HFF-Myc (cell line): ENCODE data around the gene STRADB.
A peak's percentile ranks its signal among the peaks of the same experiment; 100 is the strongest.
"Not testable (repeated sequence)": the region's sequence is repeated elsewhere in the genome, so short reads cannot be mapped to it uniquely, and the experiment has no call there.

Experiments
- DNase-seq: peaks from one replicate; pipeline ENCODE4 v3.0.0-alpha.2; 2011; ENCODE audit warnings: low read depth; ENCODE audit errors: extremely low read depth
- H3K4me3 ChIP-seq: replicated peaks from 2 replicates; pipeline ENCODE4 v1.5.1; 2011; ENCODE audit warnings: low read depth, mild to moderate bottlenecking, control low read depth, low read length
- TF ChIP-seq, protein P1 (sequence below): IDR thresholded peaks from 2 replicates; pipeline ENCODE4 v1.5.1; 2012; ENCODE audit warnings: mild to moderate bottlenecking, low read depth, low read length, control low read depth; ENCODE audit errors: missing control alignments

Gene STRADB

DNA sequence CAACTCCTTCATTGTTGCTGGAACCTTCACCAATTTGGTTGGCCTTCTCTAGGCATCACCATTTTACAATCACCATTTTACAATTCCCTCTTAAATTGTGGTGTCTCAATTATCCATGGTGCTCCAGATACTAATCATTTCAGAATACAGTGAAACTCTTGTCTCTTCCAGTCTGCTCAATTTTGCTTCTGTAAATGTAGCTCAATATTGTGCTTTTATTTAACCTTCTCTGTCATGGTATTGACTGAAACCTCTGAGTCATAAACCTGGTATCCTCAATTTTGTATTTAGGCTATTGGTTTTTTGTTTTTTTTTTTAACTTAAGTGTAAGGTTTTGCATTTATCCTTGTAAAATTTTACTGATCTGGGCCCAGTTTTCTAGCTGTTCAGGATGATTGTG is 16.1 kb downstream of the STRADB start:
- no peak for DNase-seq
- no peak overlapping the region for H3K4me3 ChIP-seq
- TF ChIP-seq, protein P1, sequence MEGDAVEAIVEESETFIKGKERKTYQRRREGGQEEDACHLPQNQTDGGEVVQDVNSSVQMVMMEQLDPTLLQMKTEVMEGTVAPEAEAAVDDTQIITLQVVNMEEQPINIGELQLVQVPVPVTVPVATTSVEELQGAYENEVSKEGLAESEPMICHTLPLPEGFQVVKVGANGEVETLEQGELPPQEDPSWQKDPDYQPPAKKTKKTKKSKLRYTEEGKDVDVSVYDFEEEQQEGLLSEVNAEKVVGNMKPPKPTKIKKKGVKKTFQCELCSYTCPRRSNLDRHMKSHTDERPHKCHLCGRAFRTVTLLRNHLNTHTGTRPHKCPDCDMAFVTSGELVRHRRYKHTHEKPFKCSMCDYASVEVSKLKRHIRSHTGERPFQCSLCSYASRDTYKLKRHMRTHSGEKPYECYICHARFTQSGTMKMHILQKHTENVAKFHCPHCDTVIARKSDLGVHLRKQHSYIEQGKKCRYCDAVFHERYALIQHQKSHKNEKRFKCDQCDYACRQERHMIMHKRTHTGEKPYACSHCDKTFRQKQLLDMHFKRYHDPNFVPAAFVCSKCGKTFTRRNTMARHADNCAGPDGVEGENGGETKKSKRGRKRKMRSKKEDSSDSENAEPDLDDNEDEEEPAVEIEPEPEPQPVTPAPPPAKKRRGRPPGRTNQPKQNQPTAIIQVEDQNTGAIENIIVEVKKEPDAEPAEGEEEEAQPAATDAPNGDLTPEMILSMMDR: no peak

DNA sequence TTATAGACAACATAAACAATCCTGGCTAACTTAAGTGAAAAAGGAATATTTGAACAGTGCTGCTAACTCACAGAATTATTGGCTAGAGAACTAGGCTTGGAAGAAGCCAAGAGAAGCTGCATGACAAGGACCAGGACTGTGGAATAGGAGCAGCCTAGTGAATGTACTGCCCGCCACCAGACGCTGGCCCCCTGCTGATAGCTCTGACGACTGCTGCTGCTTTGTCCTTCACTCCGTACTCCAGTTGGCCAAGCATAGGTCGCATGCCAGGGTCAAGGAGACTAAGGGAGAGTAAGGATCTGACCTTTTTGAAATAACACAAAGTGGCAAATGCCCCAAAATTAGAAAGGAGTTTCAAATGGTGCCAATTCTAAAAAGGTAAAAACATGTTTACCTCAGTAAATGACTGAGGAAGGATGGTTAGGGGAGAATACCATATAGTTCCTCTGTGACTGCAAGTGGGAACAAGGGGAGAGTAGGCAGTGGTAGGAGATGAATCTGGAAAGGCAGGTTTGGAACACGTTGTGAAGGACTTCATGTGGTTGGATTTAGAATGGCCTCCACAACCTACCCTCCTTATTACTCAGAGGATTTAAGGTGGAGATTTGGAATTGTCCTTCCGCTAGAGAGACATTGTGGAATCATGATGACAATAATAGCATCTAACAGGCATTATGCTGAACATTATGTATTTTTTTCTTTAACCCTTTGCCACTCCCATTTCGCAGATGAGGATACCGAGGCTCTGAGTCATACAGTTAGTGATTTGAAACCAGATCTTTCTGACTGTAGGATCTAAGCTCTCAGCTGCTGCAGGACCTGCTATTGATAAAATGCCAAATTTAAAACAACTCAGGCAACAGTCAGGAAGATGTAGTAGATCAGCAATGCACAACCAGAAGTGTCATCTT is 19.5 kb downstream of the STRADB start:
- DNase-seq: peak; percentile 69
- TF ChIP-seq, protein P1: no peak

DNA sequence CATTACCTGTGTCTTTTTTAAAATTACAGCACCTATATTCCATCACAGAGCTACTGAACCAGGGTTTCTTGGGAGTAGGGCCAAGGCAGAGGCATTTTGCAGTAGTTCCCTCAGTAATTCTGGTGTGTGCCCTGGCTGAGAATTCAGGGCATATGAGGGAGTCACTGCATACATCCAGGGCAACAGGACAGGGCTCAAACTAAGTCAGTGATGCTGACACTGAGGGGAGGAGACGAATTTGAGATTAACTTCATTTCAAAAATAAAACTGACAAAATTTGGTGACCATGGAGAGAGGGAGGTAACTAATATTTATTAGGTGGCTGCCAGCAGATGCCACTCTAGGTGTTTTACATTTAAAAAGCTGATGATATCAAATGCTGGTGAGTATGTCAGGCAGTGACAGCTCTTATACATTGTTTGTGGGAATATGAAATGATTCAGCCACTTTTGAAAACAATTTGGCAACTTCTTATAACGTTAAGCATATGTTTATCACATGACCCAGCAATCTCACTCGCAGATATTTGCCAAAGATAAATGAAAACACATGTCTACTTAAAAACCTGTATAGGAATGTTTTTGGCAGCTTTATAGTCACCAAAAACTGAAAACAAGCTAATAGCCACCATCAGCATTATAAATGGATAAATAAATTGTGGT is 20.3 kb downstream of the STRADB start:
- peak; percentile 73 for DNase-seq
- H3K4me3 ChIP-seq: no peak overlapping the region
- TF ChIP-seq, protein P1: no peak

More for the DNA sequence above, 19.5 kb downstream of the STRADB start:
- H3K4me3 ChIP-seq: no peak overlapping the region

DNA sequence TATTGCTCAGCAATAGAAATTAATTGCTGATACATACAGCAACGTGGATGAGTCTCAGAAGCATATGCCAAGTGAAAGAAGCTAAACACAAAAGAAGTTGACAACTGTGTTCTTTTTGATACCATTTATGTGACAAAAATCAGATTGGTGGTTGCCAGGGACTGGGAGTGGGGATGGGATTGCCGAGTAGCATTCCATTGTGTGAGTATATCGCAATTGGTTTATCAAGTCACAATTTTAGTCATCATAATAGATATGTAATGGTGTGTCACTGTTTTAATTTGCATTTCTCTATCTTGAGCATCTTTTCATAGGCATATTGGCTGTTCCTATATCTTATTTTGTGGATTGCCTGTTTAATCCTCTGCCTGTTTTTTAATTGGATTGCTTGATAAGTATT is 20.9 kb downstream of the STRADB start:
- H3K4me3 ChIP-seq: no peak overlapping the region
- no peak for DNase-seq
- TF ChIP-seq, protein P1: no peak

DNA sequence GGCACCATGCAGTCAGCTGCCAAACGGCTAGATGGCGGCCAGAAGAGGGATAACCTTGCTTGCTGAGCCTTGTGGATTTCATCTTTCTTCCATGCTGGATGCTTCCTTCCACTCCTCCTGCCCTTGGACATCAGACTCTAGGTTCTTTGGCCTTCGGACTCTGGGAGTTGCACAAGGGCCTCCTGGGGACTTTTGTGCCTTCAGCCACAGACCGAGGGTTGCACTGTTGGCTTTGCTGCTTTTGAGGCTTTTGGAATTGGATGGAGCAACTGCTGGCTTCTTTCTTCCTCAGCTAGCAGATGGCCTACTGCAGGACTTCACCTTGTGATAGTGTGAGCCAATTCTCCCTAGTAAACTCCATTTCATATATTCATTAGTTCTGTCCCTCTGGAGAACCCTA is 31.0 kb downstream of the STRADB start:
- TF ChIP-seq, protein P1: no peak
- H3K4me3 ChIP-seq: no peak overlapping the region

DNA sequence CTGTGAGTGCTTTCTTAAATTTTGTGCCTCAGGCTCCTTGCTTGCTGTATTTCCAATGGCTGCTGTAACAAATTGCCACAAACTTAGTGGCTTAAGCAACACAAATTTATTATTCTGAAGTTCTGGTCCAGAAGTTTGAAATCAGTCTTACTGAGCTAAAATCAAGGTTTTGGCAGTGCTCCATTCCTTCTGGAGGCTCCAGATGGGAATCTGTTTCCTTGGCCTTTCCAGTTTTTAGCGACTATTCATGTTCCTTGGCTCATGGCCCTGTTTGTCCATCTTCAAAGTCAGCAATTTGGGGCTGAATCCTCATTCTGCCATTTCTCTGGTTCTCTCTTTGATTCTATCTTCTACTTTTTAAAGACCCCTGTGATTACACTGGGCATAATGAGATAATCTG is 31.8 kb downstream of the STRADB start:
- TF ChIP-seq, protein P1: no peak
- no peak for DNase-seq
- H3K4me3 ChIP-seq: no peak overlapping the region

More for the DNA sequence above, 31.0 kb downstream of the STRADB start:
- no peak for DNase-seq

DNA sequence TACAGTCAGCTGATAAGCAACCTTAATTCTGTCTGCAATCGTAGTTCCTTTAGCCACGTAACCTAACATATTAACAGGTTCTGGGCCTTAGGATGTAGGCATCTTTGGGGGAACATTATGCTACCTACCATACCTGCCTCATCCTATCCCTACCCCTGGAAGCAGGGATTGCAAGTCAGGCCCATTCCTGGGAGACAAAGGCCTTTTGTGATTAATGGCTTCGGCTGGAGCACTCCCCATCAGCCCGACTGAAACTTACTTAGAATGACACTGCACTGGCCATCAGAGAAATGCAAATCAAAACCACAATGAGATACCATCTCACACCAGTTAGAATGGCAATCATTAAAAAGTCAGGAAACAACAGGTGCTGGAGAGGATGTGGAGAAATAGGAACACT is 32.2 kb downstream of the STRADB start:
- DNase-seq, H3K4me3 ChIP-seq: not testable (repeated sequence)
